Epithelial cell of prostate (primary cell): Measurements from ENCODE around the gene PCED1B.
"Not testable (repeated sequence)": the region's sequence is repeated elsewhere in the genome, so short reads cannot be mapped to it uniquely, and the experiment has no call there.

Experiments used
- DNase-seq: peaks from one replicate; pipeline ENCODE4 v3.0.0-alpha.2; 2011; ENCODE audit warnings: low read depth, low spot score
- H3K27ac ChIP-seq: fragments of 450-650 bp; 2 replicates; pipeline ENCODE4 v1.5.1; 2017; ENCODE audit warnings: mild to moderate bottlenecking

The PCED1B gene

GRCh38 chr12:47265391-47265790 lies 186.0 kb downstream of the PCED1B start:
- H3K27ac ChIP-seq: no peak overlapping the region
- DNase-seq: no peak

- peak overlapping the region; percentile 100 for H3K27ac ChIP-seq
- DNase-seq: peak; percentile 90
Measured at GRCh38 chr12:47267571-47267970, 188.2 kb downstream of the PCED1B start.

DNA sequence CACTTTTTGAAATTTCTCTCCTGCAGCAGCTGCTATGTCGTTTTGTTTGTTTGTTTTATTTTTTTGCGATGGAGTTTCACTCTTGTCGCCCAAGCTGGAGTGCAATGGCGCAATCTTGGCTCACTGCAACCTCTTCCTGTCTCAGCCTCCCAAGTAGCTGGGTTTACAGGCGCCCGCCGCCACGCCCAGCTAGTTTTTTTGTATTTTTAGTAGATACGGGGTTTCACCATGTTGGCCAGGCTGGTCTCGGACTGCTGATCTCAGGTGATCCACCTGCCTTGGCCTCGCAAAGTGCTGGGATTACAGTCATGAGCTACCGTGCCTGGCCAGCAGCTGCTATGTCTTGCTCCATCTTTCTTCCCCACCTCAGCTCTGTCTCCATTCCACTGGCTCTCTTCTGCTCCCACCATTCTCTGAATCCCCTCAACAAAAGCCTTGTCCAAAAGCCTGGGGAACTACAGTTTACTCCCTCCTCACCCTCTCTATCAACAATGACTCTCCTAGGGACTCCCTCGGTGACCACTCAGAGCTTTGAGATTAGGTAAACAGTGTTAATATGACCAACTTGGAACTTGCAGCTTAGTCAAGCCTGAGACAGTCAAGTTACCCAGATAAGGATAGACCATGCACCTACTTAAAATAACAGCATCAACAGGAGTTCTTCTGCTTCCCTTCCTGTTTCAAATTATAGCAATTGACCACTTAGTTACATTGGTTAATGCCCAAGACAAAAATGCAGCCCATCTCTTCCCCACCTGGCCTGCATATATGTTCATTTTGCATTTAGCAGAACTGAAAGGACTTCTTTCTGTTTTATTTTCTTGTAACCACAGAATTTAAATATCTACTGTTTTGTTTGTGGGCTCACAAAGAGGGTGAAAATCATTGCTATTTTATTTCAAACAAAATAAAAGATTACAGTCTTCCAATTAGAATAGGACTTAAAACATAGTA lies 189.4 kb downstream of the PCED1B start:
- peak overlapping the region; percentile 100 for H3K27ac ChIP-seq
- DNase-seq: no peak

GRCh38 chr12:47269916-47270315 lies 190.5 kb downstream of the PCED1B start:
- DNase-seq: no peak
- H3K27ac ChIP-seq: peak overlapping the region; percentile 100

DNA sequence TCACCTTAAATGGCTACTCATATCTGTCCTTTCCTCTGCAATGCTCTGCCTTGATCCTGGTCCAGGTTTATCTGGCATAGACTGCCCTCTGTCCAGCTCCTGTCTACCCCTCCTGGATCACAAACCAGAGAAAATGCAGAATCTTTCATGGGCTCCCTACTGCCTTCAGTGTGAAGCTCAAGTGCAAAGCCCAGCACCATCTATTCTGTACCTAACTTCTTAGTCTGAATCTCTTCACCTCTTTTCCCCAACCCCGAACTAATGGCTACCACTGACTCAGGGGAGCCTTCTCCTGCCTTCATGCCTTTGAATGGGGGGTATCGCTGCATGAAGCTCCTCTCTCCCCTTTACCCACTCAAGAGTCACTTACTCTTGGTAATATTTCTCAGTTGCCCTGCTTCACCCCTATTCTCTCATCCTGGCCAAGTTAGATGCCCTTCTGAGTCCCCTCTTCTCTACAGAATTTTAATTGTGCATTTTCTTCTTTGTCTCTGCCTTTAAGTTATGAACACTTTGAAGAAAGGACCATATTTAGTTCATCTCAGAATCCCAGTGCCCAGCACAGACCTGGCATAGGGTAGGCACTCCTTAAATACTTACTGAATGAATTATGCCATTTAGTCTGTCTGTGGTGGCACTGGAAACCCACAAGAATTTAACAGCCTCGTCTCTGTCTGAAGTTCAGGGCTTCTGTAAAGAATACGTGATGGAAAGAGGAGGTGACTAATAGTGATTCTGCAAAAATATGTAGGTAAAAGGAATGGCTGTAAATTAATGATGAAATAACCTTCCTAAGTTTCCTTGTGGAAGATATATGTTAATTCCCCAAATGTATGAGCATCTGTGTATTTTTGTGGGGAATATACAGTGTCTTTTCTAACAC lies 191.6 kb downstream of the PCED1B start:
- DNase-seq: peak; percentile 96
- peak overlapping the region; percentile 100 for H3K27ac ChIP-seq

- DNase-seq: no peak
- H3K27ac ChIP-seq: peak overlapping the region; percentile 100
Measured at GRCh38 chr12:47271800-47272239, 192.4 kb downstream of the PCED1B start.

- no peak for DNase-seq
- H3K27ac ChIP-seq: peak overlapping the region; percentile 100
Measured at GRCh38 chr12:47272412-47273190, 193.2 kb downstream of the PCED1B start.

DNA sequence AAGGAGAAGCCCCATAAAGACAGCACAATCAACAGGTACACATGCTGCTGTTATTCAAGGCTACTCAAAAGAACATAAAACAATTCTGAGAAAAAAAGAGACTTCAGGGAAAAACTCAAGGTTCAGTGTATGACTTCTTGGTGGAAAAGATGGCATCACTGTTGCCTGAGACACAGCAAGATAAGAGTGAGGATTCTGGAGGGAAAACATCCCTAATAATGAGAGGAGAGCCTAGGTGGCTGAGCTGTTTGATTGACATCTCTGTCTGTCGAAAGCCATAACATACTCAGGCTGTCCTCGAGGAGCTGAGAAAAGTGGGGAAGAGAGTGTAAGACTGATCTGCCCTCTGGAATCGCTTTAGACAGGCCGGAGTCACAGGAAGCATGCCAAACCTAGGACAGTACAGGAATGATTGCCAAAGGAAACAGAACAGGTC lies 193.8 kb downstream of the PCED1B start:
- DNase-seq: no peak
- peak overlapping the region; percentile 100 for H3K27ac ChIP-seq

DNA sequence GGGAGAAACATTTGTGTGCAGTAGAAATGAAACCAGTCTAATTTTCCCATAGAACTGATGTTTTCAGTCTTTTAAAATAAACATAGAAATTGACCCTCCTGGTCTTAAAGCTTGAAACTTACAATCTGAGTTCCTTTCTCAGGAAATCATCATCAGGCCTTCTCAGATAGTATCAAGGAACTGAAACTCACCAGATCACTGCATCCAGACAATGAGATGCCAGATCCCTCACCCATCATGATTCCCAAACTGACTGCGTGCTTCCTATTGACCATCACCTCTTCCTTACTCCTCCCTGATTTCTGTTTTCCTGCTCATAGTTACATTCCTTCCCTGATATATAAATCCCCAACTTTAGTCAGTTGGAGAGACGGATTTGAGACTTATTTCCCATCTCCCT lies 195.3 kb downstream of the PCED1B start:
- H3K27ac ChIP-seq: peak overlapping the region; percentile 100

GRCh38 chr12:47276253-47276620 lies 196.8 kb downstream of the PCED1B start:
- DNase-seq: no peak

More for the DNA sequence above, 195.3 kb downstream of the PCED1B start:
- no peak for DNase-seq

GRCh38 chr12:47276621-47277309 lies 197.3 kb downstream of the PCED1B start:
- H3K27ac ChIP-seq: peak overlapping the region; percentile 100
- DNase-seq: peak; percentile 92

More at GRCh38 chr12:47276253-47276620, 196.8 kb downstream of the PCED1B start:
- H3K27ac ChIP-seq: peak overlapping the region; percentile 100

- peak overlapping the region; percentile 100 for H3K27ac ChIP-seq
- peak; percentile 91 for DNase-seq
Measured at GRCh38 chr12:47277972-47278448, 198.6 kb downstream of the PCED1B start.

DNA sequence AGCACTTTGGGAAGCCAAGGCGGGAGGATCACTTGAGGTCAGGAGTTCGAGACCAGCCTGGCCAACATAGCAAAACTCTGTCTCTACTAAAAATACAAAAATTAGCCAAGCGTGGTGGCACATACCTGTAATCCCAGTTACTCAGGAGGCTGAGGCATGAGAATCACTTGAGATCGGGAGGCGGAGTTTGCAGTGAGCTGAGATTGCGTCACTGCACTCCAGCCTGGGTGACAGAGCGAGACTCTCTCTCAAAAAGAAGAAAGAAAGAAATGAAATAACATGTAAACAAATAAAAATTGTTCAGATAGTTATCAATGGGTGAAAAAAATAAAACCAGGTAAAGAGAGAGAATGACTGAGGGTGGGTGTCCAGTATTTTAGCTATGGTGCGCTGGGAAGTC lies 200.3 kb downstream of the PCED1B start:
- DNase-seq: not testable (repeated sequence)
- peak overlapping the region; percentile 100 for H3K27ac ChIP-seq

- no peak for DNase-seq
- peak overlapping the region; percentile 100 for H3K27ac ChIP-seq
Measured at GRCh38 chr12:47280543-47281300, 201.3 kb downstream of the PCED1B start.

GRCh38 chr12:47281667-47282171 lies 202.3 kb downstream of the PCED1B start:
- H3K27ac ChIP-seq: peak overlapping the region; percentile 100
- no peak for DNase-seq

DNA sequence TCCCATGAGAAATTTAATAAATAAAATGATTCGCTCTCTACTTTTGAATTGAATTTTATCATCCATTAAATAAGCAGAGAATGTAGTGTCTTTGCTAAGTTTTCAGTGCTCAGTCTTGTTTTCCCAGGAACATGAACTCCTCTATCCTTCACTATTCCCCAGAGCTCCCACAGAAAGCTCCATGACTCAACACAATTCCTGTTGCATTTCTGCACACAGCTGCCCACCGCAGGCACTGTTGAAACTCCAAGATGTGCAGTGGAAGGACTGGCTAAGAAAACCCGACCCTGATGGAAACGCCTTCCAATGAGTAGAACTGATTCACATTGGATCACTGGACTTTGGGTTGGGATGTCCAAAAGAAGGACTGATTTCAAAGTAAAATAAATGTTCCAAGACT lies 202.8 kb downstream of the PCED1B start:
- no peak for DNase-seq
- peak overlapping the region; percentile 100 for H3K27ac ChIP-seq
